ENCODE data around the gene APBB2.

APBB2 gene

DNA sequence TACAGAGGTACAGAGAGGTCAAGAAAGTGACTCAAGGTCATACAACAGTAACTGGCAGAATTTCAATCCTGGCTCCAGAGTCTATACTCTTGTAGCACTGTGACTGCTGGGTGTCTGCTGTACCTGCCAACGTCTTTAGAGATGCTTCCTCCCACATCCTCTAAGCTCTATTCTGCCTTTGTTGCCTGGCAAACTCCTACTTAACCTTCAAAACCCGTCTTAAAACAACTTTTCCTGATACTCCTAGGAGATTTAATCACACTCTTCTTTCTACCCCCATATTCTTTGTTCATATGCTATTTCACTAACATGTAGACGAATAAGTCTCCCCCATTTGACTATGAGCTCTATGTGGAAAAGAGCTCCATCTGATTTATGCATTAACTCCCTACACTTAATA lies 16.8 kb downstream of the APBB2 start:
- Histone ChIP-seq H3K4me1 (ENCODE audit: control insufficient read depth, low read length) (peaks cover 48% of the 10 kb centered on the region), H3K79me2 (ENCODE audit: control insufficient read depth, low read length) (peaks cover 96% of the 10 kb centered on the region), H3K4me3 (ENCODE audit: low read length) (no peak overlapping the region), H3K36me3 (ENCODE audit: control insufficient read depth, low read length) (peaks cover 6% of the 10 kb centered on the region; the same call in 1 of the 2 replicates), H3K9me3 (ENCODE audit: control insufficient read depth, insufficient read depth, low read length) (no peaks in the 10 kb centered on the region), H3K27ac (ENCODE audit: low read depth, low read length) (no peak overlapping the region), H3F3A (ENCODE audit: control insufficient read depth, insufficient read depth) (no peaks in the 10 kb centered on the region), H4K20me1 (ENCODE audit: control insufficient read depth, insufficient read depth, low read depth, low read length) (peaks cover 11% of the 10 kb centered on the region; the same call in 1 of the 2 replicates), H3K9me2 (replicated peaks; ENCODE audit: control insufficient read depth, low read length) (no peaks in the 10 kb centered on the region), H3K4me2 (ENCODE audit: low read length) (no peak overlapping the region), H3K27me3 (ENCODE audit: control insufficient read depth, low read length) (no peaks in the 10 kb centered on the region)
- TF ChIP-seq, protein P1, sequence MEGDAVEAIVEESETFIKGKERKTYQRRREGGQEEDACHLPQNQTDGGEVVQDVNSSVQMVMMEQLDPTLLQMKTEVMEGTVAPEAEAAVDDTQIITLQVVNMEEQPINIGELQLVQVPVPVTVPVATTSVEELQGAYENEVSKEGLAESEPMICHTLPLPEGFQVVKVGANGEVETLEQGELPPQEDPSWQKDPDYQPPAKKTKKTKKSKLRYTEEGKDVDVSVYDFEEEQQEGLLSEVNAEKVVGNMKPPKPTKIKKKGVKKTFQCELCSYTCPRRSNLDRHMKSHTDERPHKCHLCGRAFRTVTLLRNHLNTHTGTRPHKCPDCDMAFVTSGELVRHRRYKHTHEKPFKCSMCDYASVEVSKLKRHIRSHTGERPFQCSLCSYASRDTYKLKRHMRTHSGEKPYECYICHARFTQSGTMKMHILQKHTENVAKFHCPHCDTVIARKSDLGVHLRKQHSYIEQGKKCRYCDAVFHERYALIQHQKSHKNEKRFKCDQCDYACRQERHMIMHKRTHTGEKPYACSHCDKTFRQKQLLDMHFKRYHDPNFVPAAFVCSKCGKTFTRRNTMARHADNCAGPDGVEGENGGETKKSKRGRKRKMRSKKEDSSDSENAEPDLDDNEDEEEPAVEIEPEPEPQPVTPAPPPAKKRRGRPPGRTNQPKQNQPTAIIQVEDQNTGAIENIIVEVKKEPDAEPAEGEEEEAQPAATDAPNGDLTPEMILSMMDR (IDR thresholded peaks at IDR 0.05; ENCODE audit: low read depth, low read length, poor library complexity, severe bottlenecking), result no peak
- TF ChIP-seq EZH2phosphoT487 (IDR thresholded peaks at IDR 0.05; ENCODE audit: borderline replicate concordance, low read length), result no peak

GRCh38 chr4:41196633-41197332 lies 17.6 kb downstream of the APBB2 start:
- Histone ChIP-seq H3K4me2 (ENCODE audit: low read length) (no peak overlapping the region), H3K9me3 (ENCODE audit: control insufficient read depth, insufficient read depth, low read length) (no peaks in the 10 kb centered on the region), H3K4me1 (ENCODE audit: control insufficient read depth, low read length) (peaks cover 53% of the 10 kb centered on the region), H3K9me2 (replicated peaks; ENCODE audit: control insufficient read depth, low read length) (no peaks in the 10 kb centered on the region), H4K20me1 (ENCODE audit: control insufficient read depth, insufficient read depth, low read depth, low read length) (peaks cover 11% of the 10 kb centered on the region; the same call in 1 of the 2 replicates), H3K79me2 (ENCODE audit: control insufficient read depth, low read length) (peaks cover 96% of the 10 kb centered on the region), H3K36me3 (ENCODE audit: control insufficient read depth, low read length) (peaks cover 11% of the 10 kb centered on the region), H3K4me3 (ENCODE audit: low read length) (no peak overlapping the region), H3K27ac (ENCODE audit: low read depth, low read length) (no peak overlapping the region), H3K27me3 (ENCODE audit: control insufficient read depth, low read length) (no peaks in the 10 kb centered on the region), H3F3A (ENCODE audit: control insufficient read depth, insufficient read depth) (no peaks in the 10 kb centered on the region)
- TF ChIP-seq, protein P1 (IDR thresholded peaks at IDR 0.05; ENCODE audit: low read depth, low read length, poor library complexity, severe bottlenecking), result no peak
- TF ChIP-seq EZH2phosphoT487 (IDR thresholded peaks at IDR 0.05; ENCODE audit: borderline replicate concordance, low read length), result no peak

- no peaks in the 10 kb centered on the region for H3K27me3 ChIP-seq (ENCODE audit: control insufficient read depth, low read length)
- peaks cover 94% of the 10 kb centered on the region for H3K79me2 ChIP-seq (ENCODE audit: control insufficient read depth, low read length)
- H3K27ac ChIP-seq (ENCODE audit: low read depth, low read length), result no peak overlapping the region
- TF ChIP-seq EZH2phosphoT487 (IDR thresholded peaks at IDR 0.05; ENCODE audit: borderline replicate concordance, low read length), result no peak
- TF ChIP-seq, protein P1 (IDR thresholded peaks at IDR 0.05; ENCODE audit: low read depth, low read length, poor library complexity, severe bottlenecking), result no peak
- H3F3A ChIP-seq (ENCODE audit: control insufficient read depth, insufficient read depth), result peaks cover 4% of the 10 kb centered on the region; the same call in 1 of the 2 replicates
- H3K4me3 ChIP-seq (ENCODE audit: low read length), result no peak overlapping the region
- H3K4me1 ChIP-seq (ENCODE audit: control insufficient read depth, low read length), result peaks cover 50% of the 10 kb centered on the region
- no peaks in the 10 kb centered on the region for H3K9me3 ChIP-seq (ENCODE audit: control insufficient read depth, insufficient read depth, low read length)
- H3K36me3 ChIP-seq (ENCODE audit: control insufficient read depth, low read length), result peaks cover 8% of the 10 kb centered on the region
- no peaks in the 10 kb centered on the region for H4K20me1 ChIP-seq (ENCODE audit: control insufficient read depth, insufficient read depth, low read depth, low read length)
- H3K9me2 ChIP-seq (replicated peaks; ENCODE audit: control insufficient read depth, low read length), result no peaks in the 10 kb centered on the region
- no peak overlapping the region for H3K4me2 ChIP-seq (ENCODE audit: low read length)
Measured at GRCh38 chr4:41192136-41192535, 22.2 kb downstream of the APBB2 start.

All from DOHH2 (cell line).